HG02938 (cell line): ENCODE measurements around the gene PGBD5.

Experiments used
- ATAC-seq: cut with Tn5 transposase; IDR thresholded peaks from one replicate; pipeline ENCODE4 v1.9.1; 2021; ENCODE audit warnings: mild to moderate bottlenecking, moderate library complexity; ENCODE audit not compliant: unreplicated experiment

PGBD5 gene

GRCh38 chr1:230351983-230352382 lies 74.1 kb downstream of the PGBD5 start:
- no peak for ATAC-seq

GRCh38 chr1:230351514-230351913 lies 74.6 kb downstream of the PGBD5 start:
- no peak for ATAC-seq

GRCh38 chr1:230350208-230350921 lies 75.8 kb downstream of the PGBD5 start:
- no peak for ATAC-seq

- ATAC-seq, result no peak
Observed at GRCh38 chr1:230349020-230349393, 77.1 kb downstream of the PGBD5 start.

- ATAC-seq, result no peak
Observed at GRCh38 chr1:230348386-230349019, 77.6 kb downstream of the PGBD5 start.

GRCh38 chr1:230347896-230348295 lies 78.2 kb downstream of the PGBD5 start:
- ATAC-seq, result no peak

- ATAC-seq, result no peak
Observed at GRCh38 chr1:230345139-230345885, 80.8 kb downstream of the PGBD5 start.

- ATAC-seq, result no peak
Observed at GRCh38 chr1:230342699-230343098, 83.4 kb downstream of the PGBD5 start.

- ATAC-seq, result no peak
Observed at GRCh38 chr1:230342019-230342418, 84.1 kb downstream of the PGBD5 start.

- no peak for ATAC-seq
Observed at GRCh38 chr1:230341162-230341546, 85.0 kb downstream of the PGBD5 start.

- ATAC-seq, result no peak
Observed at GRCh38 chr1:230340526-230341161, 85.5 kb downstream of the PGBD5 start.

- ATAC-seq, result no peak
Observed at GRCh38 chr1:230339033-230339432, 87.1 kb downstream of the PGBD5 start.

GRCh38 chr1:230337266-230337665 lies 88.9 kb downstream of the PGBD5 start:
- ATAC-seq, result no peak

GRCh38 chr1:230335861-230336522 lies 90.1 kb downstream of the PGBD5 start:
- no peak for ATAC-seq

- no peak for ATAC-seq
Observed at GRCh38 chr1:230334447-230334837, 91.7 kb downstream of the PGBD5 start.

- no peak for ATAC-seq
Observed at GRCh38 chr1:230333590-230334446, 92.3 kb downstream of the PGBD5 start.

GRCh38 chr1:230332575-230333066 lies 93.5 kb downstream of the PGBD5 start:
- ATAC-seq, result no peak

GRCh38 chr1:230332061-230332460 lies 94.1 kb downstream of the PGBD5 start:
- no peak for ATAC-seq

- ATAC-seq, result no peak
Observed at GRCh38 chr1:230330157-230330556, 96.0 kb downstream of the PGBD5 start.
